Measurements from ENCODE around the gene HAUS8.
"Not testable (repeated sequence)": the region's sequence is repeated elsewhere in the genome, so short reads cannot be mapped to it uniquely, and the experiment has no call there.

Gene HAUS8, protein sequence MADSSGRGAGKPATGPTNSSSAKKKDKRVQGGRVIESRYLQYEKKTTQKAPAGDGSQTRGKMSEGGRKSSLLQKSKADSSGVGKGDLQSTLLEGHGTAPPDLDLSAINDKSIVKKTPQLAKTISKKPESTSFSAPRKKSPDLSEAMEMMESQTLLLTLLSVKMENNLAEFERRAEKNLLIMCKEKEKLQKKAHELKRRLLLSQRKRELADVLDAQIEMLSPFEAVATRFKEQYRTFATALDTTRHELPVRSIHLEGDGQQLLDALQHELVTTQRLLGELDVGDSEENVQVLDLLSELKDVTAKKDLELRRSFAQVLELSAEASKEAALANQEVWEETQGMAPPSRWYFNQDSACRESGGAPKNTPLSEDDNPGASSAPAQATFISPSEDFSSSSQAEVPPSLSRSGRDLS

DNA sequence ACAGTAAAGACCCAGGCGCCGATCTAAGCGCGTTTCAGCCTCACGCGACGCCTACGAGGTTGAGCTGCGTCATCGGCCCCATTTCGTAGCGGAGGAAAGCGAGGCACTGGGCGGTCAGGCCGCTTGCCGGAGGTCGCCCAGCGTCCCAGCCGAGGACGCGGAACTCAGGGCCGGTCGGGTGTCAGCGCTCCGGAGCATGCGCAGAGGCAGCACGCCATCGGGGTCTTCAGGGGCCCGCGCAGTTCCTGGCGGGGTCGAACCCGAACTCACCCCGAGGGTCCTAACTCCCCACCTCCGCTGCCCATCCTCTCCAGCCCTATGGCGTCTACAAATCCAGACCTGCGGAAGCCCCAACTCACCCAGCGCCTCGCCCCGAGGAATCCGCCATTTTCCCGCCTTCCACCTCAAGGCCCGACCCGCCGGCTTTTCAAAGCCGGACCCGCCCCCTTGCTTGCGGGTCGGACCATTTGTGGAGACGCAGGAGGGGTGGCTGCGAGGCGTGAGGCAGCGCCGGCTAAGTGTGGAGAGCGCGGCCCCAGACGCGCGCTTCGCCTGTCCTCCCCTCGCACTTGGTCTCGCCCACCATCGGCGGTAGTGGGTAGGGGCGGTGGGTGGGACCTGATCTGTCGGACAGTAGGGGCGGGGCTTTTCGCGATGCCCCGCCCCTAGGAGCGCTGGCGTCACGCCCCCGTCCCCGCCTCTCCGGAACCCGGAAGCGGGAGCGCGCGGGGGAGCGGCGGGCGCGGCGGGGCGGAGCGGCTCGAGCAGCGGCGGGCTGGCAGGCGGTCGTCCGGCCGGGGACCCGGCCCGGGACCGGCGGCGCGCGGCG lies at the start of gene HAUS8, which contains the start of gene MYO9B:
Gene HAUS8, minus strand, starts transcription at position 418 of the 829 bp plus-strand sequence. Its CDS starts 30 bp downstream, at position 388.
Gene MYO9B, plus strand, starts transcription at position 743 of the 829 bp plus-strand sequence. CDS start 25,941 bp downstream, outside the sequence.
- peak; percentile 98 for DNase-seq

DNA sequence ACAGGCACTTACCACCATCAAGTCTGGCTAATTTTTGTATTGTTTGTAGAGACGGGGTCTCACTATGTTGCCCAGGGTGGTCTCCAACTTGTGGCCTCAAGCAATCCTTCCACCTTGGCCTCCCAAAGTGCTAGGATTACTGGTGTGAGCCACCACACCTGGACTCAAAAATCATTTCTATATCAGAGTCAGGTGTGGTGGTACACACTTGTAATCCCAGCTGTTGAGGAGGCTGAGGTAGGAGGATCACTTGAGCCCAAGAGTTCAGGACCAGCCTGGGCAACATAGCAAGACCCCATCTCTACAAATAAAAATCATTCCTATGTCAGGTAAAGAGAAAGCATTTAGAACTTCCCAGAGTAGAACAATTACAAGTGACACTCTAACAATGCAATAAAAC lies 48.8 kb upstream of the HAUS8 start:
- DNase-seq, result no peak

GRCh38 chr19:17123041-17123440 lies 47.8 kb upstream of the HAUS8 start:
- no peak for DNase-seq

DNA sequence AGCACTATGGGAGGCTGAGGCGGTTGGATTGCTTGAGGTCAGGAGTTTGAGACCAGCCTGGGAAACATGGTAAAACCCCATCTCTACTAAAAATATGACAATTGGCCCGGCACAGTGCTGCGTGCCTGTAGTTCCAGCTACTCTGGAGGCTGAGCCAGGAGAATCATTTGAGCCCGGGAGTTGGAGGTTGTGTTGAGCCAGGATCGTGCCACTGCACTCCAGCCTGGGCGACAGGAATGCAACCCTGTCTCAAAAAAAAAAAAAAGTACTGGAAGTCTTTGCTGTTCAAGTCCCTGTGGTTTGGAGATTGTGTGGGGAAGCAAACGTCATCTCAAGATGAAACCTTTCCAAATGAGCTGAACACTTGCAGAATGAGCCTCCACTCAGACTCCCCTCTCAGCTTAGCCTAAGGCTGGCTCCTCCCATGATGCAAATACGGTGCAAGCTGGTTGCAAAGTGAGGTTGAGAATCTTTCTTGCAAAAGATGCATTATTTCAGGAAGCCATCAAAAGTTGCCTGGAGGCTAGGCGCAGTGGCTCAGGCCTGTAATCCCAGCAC lies 46.6 kb upstream of the HAUS8 start:
- no peak for DNase-seq

- DNase-seq, result no peak
Observed at GRCh38 chr19:17118957-17119356, 43.7 kb upstream of the HAUS8 start.

- DNase-seq, result no peak
Observed at GRCh38 chr19:17116996-17117702, 41.9 kb upstream of the HAUS8 start.

DNA sequence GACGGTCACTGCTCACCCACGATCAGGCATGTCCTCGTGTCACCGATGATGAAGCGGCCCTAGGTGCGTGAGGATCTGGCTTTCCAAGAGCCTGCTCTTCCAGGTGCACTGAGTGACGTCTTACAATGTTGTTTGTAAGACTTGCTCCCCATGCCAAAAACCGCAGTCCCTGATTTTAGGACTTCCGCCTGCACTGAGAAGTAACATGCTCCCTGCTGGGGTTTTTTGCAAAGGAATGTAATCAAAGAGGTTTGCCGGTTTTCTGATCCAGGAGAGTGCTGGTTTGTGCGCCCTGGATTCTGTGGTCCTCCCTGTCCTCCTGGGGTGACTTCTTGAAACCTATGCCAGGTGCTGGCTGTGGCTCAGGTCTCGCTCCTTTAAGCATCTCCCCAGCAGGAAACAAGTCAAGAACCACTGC lies 39.2 kb upstream of the HAUS8 start:
- no peak for DNase-seq

DNA sequence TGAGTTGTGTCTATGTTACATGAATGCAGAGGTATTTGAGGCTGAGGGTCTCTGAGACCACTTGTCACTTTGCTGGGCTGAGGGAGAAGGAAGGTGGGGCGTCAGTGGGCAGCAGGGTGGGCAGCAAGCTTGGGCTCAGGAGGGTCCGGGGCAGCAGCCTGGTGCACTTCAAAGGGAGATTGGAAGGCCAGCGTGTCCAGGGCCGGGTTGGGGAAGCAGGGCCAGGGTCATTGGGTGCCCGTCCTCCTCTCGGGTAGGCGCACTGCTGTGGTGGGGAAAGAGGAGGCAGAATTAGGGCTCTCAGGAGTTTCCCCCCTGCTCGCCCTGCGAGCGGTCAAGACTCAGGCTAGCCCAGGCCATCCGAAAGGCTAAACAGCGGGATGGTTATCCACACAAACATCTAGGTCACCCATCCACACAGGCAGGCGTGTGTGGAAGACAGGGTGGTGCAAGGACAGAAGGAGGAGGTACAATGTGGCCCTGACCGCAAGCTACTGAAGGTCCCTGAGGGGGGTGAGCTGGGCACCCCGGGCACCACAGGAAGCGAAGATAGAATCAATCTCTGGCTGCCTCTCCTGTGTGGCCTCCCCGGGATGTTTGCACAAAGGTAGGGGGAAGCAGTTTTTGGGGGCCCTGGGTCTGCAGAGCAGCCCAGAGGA lies 38.0 kb upstream of the HAUS8 start:
- no peak for DNase-seq

DNA sequence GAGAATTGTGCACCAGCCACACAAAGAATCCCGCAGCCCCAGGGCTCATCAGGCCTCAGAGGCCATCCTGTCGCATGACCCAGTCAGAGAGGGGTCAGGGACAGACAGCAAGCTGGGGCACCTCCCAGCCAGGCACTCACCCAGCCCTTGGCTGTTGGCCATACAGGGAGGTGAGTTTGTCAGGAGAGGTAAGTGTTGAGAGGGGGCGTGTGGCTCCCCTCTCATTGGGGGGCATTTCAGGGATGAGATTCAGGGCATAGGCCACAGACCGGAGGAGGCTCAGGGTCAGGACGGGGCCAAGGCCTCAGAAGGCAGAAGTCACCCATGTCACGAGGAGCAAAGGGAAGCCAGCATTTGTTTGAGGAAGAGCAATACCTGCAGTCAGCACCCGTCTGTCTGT lies 37.4 kb upstream of the HAUS8 start:
- no peak for DNase-seq

GRCh38 chr19:17112271-17112670 lies 37.0 kb upstream of the HAUS8 start:
- DNase-seq, result no peak

GRCh38 chr19:17111766-17112165 lies 36.5 kb upstream of the HAUS8 start:
- DNase-seq, result no peak

GRCh38 chr19:17110599-17110966 lies 35.3 kb upstream of the HAUS8 start:
- no peak for DNase-seq

GRCh38 chr19:17109962-17110598 lies 34.8 kb upstream of the HAUS8 start:
- peak; percentile 16 for DNase-seq

DNA sequence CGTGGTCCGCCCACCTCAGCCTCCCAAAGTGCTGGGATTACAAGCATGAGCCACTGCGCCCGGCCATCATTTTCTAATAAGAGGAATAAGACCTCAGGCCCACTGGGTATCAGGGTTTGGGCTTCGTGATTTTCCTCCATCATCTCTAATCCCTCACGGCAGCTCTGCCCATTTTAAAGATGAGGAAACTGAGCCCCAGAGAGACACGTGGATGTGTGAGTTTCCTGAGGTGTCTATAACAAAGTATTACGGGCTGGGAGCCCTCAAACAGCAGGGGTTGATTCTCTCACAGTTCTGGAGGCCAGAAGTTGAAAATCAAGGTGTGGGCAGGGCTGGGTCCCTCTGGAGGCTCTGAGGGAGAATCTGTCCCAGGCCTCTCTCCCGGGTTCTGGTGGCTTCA lies 34.0 kb upstream of the HAUS8 start:
- DNase-seq, result no peak

DNA sequence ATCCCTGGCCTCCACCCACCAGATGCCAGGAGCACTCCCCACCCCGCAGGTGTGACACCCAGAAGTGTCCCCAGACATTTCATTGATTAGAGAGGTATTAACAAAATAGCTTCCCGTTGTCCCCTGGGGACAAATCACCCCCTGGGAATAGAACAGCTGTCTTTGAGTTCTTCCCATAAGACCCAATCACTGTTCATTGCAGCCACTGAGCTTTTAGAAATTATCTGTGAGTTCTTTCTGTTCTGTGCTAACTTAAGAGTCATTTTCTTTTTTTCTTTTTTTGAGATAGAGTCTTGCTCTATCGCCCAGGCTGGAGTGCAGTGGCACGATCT lies 33.2 kb upstream of the HAUS8 start:
- DNase-seq, result no peak

DNA sequence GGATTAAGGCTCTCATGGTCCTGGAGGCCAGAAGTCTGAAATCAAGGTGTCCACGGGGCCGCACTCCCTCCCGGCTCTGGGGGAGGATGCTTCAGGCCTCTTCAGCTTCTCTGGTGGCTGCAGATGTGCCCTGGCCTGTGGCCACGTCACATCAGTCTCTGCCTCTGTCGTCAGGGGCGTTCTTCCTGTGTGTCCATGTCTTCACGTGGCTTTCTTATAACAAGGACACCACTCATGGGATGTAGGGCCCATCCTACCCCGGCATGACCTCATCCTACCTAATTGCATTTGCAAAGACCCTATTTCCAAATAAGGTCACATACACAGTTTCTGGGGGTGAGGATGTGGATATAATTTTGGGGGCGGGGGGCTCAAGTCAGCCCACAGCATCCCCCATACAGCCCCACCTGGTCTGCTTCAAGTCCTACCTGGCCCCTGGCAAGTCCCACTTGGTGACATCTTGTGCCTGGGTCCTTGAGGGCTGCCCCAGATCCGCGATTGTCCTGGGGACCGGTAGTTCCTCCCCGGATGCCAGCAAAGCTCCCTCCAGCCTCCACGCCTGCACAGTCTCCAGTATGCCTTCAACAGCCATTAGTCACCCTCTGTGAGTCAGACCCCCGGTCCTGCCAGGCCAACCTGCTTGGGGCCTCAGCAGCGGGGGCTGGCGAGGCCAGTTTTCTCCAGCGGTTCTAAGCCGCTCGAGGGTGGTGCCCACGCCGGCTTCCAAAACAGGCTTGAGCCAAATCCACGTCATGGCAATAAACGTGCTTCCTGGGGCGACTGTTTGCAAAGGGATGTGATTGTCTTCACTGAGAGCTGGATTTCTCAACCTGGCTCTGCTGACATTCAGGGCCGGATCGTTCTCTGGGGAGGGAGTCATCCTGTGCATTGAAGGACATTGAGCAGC lies 32.5 kb upstream of the HAUS8 start:
- peak; percentile 14 for DNase-seq

DNA sequence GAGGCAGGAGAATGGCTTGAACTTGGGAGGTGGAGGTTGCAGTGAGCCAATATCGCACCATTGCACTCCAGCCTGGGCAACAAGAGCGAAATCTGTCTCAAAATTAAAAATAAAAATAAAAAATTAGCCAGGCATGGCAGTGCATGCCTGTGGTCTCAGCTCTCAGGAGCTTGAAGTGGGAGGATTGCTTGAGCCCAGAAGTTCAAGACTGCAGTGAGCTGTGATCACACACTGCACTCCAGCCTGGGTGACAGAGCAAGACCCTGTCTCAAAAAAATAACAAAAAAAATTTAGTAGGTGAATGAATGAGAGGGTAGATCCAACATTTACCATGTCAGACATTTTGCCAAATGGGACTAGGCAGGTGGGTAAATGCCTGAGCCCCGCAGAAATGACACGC lies 31.7 kb upstream of the HAUS8 start:
- not testable (repeated sequence) for DNase-seq

DNA sequence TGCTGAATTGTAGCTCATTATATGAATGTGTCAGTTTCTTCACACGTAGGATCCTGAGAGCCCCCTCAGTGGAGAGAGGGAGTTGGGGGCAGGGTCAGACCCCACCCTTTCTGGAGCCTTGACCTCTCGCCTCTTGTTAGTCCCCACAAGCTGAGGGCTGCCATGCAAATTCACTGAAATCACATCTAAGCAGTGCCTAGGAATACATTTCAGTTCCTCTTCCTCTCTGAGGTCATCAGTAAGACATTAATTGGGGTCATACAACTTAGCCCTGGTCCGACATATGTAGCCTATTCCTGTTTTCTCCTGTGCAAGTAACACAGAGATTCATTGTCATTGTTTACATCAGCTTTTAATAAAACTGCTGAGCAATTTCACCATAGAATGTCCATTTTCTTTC lies 30.3 kb upstream of the HAUS8 start:
- DNase-seq, result no peak

- no peak for DNase-seq
Observed at GRCh38 chr19:17104679-17105078, 29.4 kb upstream of the HAUS8 start.

GRCh38 chr19:17103177-17103576 lies 27.9 kb upstream of the HAUS8 start:
- peak; percentile 17 for DNase-seq

All from CD4-positive, alpha-beta T cell treated with Interleukin-17A for 4 hours (primary cell).